Measurements from ENCODE around the gene ZFHX3.

ZFHX3 gene

DNA sequence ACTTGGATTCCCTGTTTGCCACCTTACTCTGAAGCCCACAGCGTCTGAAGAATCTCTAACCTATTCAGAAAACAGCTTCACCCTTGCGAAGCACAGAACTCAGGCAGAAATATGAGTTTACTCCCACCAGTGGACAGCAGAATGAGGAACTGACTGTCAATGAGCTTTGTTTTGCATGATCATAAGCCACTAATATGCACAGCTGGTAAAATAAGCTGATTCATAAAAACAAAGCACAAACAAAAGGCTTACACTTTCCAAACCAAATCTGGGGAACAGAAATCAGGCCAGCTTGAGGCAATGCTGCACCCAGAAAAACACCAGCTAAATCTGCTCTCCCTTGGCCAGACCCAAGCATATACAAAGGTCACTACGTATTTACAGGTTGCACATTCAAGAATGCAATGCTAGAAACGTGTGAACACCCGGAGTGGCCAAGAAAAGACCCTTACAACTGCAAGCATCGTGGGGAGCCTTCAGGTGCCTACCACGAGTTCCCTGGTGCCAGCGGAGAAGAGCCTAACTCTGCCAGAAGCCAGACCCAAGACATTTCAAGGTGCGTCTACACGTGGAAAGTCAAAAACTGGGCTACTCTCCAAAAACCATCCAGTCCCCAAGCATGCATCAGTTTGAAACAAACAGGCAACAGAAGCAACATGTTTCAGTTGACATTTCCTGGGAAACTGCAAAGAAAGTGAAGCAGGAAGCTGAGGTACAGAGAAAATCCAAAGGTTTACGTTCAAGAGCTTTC, 207.1 kb downstream of the ZFHX3 start:
- DNase-seq: no peak

DNA sequence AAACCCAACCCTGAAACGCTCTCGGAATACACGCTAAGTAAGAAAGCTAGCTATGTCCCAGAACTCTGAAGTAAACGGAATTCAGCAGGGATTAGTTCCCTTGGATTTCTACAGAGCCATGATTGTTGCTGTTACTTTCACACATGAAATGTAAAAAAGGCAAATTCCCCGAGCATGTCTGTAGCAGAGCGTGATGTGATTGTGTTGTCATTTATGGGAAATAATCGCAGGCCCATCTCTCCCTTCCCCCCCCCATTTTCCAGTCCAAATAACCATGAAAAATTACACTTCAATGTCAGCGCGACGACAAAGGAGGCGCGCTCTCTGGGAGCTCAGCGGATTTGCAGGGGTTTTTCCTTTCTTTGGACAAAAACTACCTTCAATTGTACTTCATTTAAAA, 209.0 kb downstream of the ZFHX3 start:
- no peak for DNase-seq

DNA sequence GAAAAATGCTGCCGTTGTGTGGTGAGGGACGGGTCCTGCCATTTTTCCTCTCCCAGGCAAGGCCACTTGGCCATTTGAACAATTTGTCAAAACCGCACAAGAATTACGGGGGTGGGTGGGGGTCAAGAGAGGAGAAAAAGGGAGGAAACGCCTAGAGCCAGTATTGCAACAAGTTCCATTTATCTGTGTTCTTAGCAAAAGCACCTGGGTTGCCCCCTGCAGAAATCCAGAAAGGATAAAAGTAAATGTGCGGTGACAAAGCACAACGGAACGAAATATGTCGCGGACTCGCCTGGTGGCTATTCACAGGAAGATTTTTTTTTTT, 209.4 kb downstream of the ZFHX3 start:
- DNase-seq: no peak

DNA sequence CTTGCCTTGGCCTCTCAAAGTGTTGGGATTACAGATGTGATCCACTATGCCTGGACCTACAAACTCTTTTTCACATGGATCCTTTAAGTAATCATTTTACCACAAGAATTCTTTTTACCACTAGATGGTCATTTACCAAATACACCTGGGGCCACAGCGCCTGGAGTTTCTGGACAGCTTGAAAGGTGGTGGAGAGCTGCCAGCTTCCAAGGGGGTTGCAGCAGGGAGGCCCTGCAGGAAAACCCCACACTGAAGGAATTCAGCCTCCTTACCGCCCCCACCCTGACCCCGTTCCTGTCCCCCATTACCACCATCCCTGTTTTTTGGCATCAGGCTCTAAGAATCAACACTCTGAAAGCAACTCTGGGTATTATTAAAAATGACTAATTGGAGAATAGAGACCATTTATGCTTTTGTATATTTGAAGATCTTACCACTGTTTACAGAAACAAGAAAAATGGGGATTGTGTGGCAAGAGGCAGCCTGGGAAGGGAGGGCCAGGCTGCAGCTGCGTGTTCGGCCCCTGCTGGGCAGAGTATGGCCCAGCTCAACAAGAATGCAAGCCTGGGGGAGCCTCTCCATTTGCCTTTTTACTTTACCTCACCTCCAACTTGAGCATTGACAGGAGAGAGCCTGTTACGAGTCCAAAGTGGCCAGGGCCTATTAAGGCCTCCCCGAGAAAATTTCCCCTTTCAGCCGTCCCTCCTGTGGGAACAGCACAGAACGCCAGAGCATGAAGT, 209.9 kb downstream of the ZFHX3 start:
- DNase-seq: no peak

DNA sequence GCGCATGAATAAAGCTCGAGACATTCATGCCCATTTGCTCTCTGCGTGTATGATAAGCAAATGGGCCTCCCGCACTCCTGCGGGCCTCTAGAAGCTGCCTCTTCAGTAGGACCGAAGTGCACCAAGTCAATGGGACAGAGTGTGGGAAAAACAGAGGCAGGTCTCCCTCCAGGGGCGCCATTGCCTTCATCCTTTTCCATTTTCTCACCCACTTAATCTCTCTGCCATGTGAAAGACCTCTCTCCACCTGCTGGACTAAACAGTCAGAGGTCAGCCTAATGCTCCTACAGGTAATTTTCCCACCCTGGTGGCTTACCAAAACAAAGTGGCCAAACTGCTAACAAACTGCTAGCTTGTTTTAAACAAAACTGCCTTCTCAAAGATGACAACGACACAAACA, 210.9 kb downstream of the ZFHX3 start:
- DNase-seq: no peak

DNA sequence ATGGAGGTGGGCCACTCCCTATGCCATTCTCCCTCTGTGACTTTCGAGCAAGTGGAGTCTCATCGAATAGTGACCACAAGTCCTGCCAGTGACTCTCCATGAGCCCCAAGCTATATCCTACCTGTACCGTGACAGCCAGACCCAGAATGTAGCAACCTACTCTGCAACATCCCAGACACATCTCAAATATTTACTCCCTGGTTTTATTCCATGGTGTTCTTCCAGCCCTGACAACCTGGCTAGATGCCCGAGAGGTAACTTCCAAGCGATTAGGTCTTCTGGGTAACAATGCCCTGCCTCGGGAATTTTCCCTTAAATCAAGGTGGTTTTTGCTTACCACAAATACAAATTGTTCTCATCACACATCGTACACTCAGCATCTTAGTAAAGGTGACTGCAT, 211.7 kb downstream of the ZFHX3 start:
- DNase-seq: no peak

DNA sequence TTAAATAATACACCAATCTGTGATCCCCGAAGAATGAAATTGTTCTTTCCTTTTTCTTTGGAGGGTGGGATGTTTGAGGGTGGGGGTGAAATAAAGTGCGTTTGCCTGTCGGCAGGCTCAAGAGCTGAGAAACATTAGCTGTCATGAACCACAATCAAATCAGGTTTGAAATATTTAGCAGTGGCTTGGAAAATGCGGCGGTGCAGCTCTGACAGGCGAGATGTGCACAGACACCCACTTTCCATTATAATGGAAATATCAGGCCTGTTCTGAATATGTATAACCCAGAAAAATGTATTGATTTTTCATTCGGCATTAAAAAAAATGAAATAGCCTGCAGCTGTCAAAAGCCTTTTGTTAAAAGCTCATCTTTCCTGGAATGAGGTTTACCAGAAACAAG, 212.8 kb downstream of the ZFHX3 start:
- no peak for DNase-seq

DNA sequence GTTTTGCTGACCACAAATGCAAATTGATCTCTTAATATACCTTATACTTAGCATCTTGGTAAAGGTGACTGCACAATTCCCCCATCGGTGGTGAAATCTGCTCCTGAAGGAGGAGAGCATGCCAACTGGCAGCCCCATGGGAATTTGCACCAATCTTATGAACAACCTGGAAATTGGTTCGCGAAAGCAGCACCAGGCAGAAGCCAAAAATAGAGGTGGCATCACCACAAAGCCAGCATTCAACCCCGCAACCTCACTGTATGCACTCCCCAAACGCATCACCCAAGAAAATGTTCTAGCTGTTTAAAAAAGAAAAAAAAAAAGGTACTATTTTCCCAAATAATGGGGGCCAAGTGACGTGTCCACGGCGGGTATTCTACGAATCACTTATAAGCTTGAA, 213.4 kb downstream of the ZFHX3 start:
- no peak for DNase-seq

DNA sequence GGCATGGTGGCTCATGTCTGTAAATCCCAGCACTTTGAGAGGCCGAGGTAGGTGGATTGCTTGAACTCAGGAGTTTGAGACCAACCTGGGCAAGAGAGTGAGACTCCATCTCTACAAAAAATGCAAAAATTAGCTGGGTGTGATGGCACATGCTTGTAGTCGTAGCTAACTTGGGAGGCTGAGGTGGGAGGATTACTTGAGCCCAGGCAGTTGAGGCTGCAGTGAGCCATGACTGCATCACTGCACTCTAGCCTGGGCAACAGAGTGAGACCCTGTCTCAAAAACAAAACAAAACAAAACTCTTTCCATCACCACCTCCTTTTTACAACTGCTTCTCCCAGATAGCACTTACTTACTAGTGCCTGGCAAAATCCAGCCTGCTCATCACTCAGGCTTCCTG, 214.0 kb downstream of the ZFHX3 start:
- no peak for DNase-seq

DNA sequence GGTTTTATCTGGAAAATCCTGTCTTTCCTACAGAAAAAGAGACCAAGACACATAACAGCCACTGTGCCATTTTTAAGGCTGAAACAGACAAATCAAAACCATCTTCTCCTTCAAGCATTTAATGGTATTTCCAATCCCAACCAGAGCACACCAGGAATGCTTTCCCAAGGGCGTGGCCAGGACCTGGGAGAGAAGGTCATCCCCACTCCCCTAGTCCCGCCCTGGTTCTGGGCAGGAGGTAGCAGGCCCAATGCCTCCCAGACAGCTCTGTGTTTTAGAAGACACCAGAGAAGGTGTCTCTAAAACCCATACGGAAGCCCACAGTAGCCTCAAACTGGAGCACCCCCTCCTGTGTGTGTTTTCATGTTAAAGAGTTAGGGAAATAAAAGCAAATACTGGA, 214.4 kb downstream of the ZFHX3 start:
- no peak for DNase-seq

DNA sequence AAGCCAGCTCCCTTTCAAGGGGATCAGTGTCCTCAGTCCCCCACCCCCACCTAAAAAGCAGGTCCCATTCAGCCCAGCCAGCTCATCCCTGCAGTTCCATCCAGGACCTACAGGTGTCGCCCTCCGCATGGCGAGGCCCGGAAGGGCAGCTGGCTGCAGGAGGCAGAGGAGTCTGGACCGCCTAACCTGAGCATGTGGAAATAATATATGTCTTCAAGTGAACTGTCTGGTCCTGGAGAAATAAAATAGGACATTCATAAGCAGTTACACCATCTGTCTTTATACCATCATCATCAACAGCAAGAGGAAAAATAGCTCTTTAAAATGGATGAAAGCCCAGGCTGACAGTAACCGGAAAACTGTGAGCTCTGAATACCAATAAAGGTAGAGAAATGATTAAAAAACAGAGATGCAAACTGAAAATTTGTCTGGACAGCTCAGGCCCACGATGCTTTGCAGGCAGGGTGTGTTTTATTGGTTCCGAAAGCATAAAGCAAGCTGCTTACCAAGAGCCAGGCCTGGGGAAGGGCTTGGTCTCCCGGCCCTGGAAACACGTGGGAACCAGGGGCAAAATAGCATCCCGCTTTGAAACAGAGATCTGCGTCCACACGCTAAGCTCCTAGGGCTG, 215.2 kb downstream of the ZFHX3 start:
- peak; percentile 43 for DNase-seq

DNA sequence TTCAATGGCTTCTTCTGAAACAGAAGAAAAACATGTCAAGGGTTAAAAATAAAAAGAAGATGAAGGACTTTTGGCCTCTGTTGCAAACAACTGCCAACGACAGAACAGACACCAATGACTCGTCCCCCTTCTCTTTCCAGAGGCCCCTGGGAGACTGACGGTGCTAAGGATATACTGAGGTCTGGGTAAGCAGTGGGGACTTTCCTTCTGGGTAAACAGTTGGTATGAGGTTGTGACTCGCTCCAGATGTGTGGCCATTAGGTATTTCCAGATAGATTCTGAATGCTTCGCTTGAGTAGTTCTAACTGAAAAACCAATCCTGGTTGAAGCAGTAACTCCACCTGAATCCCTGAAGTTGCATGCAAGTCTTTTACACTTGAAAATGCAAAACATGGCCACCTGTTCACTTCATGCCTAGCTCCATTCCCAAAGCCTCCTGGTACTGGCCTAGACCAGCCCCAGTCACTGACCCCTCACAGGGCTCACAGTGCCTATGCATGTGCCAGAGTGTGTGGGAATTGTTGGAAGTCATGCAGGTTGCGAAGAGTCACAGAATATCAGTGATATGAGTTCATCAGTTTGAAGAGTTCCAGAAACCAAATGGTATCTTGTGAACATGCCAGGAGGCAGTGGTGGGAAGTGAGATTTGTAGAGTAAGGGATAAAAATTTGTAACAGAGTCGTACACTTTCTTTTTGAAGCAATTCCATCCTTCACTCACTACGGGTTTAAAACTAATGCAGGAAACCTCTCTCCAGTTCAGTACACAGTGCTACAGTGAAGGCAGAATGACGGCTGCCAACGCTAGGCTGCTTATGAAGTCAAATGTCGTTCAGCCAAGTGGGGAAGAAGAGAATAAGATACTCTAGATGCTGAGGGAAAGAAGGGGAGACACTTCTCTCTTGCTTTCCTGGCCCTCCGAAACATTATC, 217.8 kb downstream of the ZFHX3 start:
- DNase-seq: no peak

DNA sequence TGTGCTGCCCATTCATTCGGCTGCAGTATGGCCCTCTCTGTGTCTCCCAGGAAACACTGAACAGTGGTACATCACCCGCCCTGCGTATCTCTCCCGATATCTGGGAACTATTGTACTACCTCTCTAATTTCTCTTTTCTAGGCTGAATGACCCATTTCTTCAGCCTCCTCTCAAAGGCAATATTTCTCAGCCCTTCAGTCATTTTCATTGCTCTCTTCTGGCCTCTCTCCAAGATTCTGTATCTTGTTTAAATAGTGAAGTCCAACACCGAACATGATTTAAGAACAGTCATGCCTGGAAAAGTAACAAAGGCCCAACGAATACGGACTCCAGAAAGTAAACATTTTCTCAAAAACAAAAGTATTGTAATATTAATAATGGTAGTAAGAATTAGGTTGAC, 220.1 kb downstream of the ZFHX3 start:
- DNase-seq: no peak

DNA sequence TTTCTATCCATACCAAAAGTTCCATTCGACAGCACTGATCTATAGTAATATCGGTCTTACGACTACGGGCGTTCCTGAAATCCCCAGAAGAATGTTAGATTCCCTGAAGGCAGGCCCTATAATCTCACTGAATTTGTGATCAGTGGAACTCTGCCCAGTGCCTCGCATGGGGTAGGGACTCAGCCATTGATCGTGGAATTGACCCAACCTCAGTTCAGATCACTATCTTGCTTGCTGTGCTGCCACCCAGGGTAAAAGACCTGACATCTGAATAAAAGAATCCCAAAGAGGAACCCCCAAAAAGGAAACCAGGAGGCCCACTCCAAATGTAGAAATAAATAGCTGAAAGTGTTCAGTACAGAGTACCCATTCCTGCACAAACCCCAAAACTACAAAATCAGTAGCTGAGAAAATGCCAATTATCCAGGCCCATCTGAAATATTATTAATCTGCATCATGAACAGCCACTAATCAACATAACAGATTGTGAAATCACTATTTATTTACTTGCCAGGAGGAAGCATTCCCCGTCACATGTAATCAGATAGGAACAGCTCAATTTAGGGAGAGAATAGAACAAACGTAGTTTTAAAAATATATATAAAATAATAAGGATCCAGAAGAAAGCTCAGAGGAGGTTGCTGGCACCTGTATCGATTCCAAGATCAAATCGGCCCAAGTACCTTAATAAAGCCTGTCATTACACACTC, 221.9 kb downstream of the ZFHX3 start:
- DNase-seq: no peak

DNA sequence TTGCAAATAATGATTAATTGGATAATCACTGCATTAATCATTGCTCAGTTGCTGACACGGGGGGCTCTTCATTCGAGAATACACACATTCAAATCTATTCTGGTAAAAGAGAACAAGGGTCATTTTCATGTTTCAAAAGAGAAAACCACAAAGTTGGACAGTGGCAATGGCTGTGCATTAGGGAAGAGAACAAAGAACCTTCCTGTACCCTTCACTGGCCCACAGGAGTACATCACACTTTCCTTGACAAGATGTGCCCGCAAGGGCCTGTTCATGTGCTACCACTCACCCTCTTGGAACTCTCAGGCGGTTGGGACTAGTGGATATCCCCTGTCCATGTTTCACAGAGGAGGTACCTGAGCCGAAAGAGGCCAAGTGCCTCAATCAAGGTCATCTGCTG, 223.2 kb downstream of the ZFHX3 start:
- no peak for DNase-seq

DNA sequence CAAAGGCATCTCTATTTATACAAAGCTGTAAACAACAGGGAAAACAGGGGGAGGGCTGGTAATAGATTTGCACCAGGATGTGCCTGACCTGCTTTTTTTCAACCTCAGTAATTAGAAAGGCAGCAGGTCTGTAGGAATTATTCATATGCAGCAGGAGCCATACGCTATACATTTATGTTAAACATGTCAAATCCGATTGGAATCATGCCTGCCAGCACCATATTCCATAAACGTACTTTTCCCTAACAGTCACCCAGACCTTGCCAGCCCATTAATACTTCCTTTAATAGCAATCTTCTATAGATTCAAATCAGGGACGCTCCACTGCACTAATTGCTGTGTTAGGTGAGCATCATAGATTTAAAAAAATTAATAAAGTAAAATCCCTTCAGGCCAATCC, 223.9 kb downstream of the ZFHX3 start:
- no peak for DNase-seq

DNA sequence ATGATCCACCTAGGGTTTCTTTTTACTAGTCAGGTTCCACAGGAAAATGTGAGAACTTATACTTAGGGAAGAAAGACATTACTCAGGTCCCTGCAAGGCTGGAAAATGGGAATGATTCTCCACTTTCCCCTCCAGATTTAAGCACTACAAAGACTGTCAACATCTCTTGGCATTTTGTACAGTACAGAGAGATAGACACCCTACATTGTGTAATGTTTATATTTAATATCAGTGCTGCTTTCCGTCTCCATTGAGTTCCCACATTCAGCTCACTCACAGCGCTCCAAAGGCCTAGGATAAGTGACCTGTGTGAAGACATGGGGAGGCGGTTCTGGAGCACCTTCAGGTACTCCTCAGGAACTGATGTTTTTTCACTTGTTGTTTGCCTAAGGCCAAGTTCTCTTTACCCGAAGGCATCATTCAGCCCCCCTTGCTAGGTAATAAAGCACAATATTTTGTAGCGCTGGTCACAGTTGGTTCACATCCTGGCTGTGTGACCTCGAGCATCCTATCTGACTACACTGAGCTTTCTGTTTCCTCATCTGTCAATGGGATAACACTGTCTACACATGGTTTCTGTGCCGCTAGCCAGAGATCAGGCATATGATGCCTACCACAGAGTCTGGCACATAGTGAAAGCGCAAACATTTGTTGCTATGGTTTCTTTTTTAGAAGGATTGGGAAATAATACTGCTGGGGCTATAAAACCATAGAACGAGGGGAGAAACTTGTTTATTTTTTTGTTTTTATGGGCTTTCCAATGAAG, 226.6 kb downstream of the ZFHX3 start:
- DNase-seq: no peak

DNA sequence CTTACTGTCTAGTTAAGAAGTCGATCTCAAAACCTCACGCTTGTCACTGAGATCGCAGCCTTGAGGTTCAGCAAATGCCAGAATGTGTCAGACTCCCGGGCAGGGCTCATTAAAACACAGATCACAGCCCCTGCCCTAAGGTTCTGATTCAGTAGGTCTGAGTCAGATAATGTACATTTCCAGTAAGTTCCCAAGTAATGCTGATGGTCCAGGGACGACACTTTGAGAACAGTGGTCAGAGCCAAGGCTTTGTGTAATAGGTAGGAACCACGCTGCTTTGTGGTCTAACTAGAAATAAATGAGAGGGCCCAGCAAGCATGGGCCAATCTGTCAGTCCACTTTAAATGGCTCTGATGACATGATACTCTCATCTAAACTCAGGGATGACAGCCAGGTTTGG, 228.6 kb downstream of the ZFHX3 start:
- no peak for DNase-seq

DNA sequence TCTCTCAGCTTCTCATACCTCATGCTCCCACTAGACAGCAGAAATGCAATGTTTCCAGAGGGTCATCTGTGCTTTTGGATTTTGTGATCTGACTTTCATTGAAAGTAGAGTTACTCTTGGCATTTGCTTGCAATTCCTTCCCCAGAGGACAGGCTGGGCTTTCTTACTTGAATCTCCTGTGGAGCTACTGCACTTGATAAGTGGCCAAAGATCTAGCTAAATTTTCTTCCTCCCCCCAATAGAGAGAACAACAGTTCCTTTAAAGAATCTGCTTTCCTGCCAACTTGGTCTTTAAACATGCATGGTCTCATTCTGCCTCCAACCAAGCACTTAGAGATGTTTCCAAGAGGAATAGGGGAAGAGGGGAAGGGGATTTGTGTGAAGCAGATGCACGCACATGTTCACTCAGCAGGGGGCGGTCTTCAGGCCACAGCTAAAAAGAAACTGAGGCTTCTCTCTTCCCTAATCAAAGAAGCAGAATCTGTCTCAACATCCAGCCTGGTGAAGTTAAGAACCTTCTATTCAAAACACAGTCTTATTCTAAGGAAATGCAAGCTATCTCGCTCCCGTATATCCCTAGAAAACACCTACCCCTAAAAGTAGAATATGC, 229.6 kb downstream of the ZFHX3 start:
- no peak for DNase-seq

DNA sequence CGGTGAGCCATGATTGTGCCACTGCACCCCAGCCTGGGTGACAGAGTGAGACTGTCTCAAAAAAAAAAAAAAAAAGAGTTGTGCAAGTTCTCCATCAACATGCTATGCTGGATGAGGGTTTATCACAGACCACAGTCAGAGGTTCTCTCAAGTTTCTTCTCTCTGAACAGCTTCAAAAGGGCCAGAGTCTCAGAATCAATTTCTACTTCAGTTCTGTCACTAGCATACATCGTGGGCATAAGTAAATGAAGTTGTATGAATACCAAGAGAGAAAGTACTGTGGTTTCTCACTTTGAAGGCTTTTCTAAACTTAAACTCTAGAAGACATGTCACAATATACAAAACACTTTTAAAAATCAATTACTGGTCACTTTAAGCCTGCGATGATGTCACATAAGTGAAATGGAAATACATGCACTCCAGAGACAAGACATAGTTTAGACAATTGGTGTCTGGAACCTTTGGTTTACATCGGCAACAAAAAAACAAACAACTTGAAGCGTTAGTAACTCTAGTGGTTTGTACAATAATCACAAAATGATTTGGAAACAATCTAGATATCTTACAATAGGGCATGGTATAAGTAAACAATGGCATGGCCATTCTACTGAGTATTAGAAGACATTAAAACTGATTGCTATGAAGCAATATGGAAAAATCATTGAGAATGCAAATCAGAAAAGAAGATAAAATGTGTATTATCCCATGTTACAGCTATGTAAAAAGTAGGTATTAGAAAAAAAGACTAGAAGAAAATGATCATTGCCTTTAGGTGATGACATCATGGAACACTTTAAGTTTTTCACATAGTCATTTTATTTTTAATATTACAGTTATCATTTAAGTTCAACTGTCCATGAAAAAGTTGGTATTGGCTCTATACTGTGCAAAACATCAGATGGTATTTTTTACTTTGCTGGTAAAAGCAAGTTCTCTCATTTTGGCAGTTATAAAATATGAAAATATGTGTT, 232.3 kb downstream of the ZFHX3 start:
- DNase-seq: no peak

Data from effector CD8-positive, alpha-beta T cell (primary cell).